HL-60 (cell line): ENCODE results near the gene TMEM25.

Source experiments
- DNase-seq, 2 experiments: peaks; one replicate each; pipeline ENCODE4 v3.0.0-alpha.2; 2010 to 2020; ENCODE audit warnings: low read depth in 1 of 2, low spot score in 1 of 2
- H3K27ac ChIP-seq: fragments of 250-450 bp; sonication (Bioruptor Pico); replicated peaks from 2 replicates; pipeline ENCODE4 v1.5.1; 2020; ENCODE audit warnings: mild to moderate bottlenecking, moderate library complexity
- H3K27me3 ChIP-seq: fragments of 250-450 bp; sonication (Bioruptor Pico); 2 replicates; pipeline ENCODE4 v1.5.1; 2021; ENCODE audit warnings: mild to moderate bottlenecking, moderate library complexity; ENCODE audit not compliant: insufficient read depth, poor library complexity, severe bottlenecking
- H3K4me3 ChIP-seq: replicated peaks from 2 replicates; pipeline ENCODE4 v1.5.1; 2011; ENCODE audit warnings: mild to moderate bottlenecking, control low read depth, low read length; ENCODE audit not compliant: insufficient read depth
- CTCF ChIP-seq: IDR thresholded peaks from one replicate; pipeline ENCODE4 v1.5.1; 2011; ENCODE audit warnings: low read length, control low read depth, inconsistent platforms; ENCODE audit not compliant: insufficient read depth
- GABPA ChIP-seq: IDR thresholded peaks from 2 replicates; pipeline ENCODE4 v1.6.1; 2012; ENCODE audit warnings: low read depth
- POLR2AphosphoS5 ChIP-seq: IDR thresholded peaks from 2 replicates; pipeline ENCODE4 v1.6.1; 2012; ENCODE audit warnings: low read depth
- REST ChIP-seq: IDR thresholded peaks from 2 replicates; pipeline ENCODE4 v1.6.1; 2012; ENCODE audit warnings: low read depth; ENCODE audit not compliant: insufficient replicate concordance
- SPI1 ChIP-seq: IDR thresholded peaks from 2 replicates; pipeline ENCODE4 v1.6.1; 2012; ENCODE audit warnings: low read depth, mild to moderate bottlenecking, borderline replicate concordance

TMEM25 gene

GRCh38 chr11:118519549-118519948 lies 11.4 kb upstream of the TMEM25 start:
- Histone ChIP-seq H3K27ac (no peak overlapping the region), H3K4me3 (no peak overlapping the region), H3K27me3 (no peaks in the 10 kb centered on the region)
- DNase-seq = no peak
- TF ChIP-seq POLR2AphosphoS5 (no peak), REST (no peak), CTCF (no peak), SPI1 (no peak), GABPA (no peak)

- DNase-seq = peak; percentile 51 to 87
These were observed 9.1 kb upstream of the TMEM25 start for GRCh38 chr11:118521892-118522311.

GRCh38 chr11:118522571-118523072 lies 8.4 kb upstream of the TMEM25 start:
- peak overlapping the region; percentile 44 for H3K27ac ChIP-seq
- no peak overlapping the region for H3K4me3 ChIP-seq
- peak; percentile 22 to 25 for DNase-seq
- TF ChIP-seq POLR2AphosphoS5 (no peak), SPI1 (no peak), REST (no peak), GABPA (no peak), CTCF (no peak)
- H3K27me3 ChIP-seq = no peaks in the 10 kb centered on the region

More at GRCh38 chr11:118521892-118522311, 9.1 kb upstream of the TMEM25 start:
- Histone ChIP-seq H3K27ac (peak overlapping the region; percentile 44), H3K4me3 (no peak overlapping the region), H3K27me3 (no peaks in the 10 kb centered on the region)
- TF ChIP-seq SPI1 = peak; percentile 72; the same call in 1 of the 2 replicates
- no peak for TF ChIP-seq REST

- TF ChIP-seq GABPA = no peak
- TF ChIP-seq POLR2AphosphoS5 = no peak
- peak; percentile 35; the same call in 1 of the 2 replicates for TF ChIP-seq SPI1
- TF ChIP-seq CTCF = no peak
- TF ChIP-seq REST = no peak
- DNase-seq = peak; percentile 50 to 58
- Histone ChIP-seq H3K27ac (peak overlapping the region; percentile 63), H3K4me3 (no peak overlapping the region), H3K27me3 (no peaks in the 10 kb centered on the region)
These were observed 6.6 kb upstream of the TMEM25 start for GRCh38 chr11:118524356-118524755.
